HepG2 (cell line): Measurements from ENCODE around the gene TOMM6. TPM values are rescaled to one million over a fixed set of nuclear protein-coding genes. Genes with fewer than 3 reads are reported as not detected.

Experiments
- ASH2L ChIP-seq: fragments of 300-600, 200-600 bp; sonication (generic); IDR thresholded peaks from 2 replicates; pipeline ENCODE4 v1.7.0; 2017; ENCODE audit warnings: low read depth, mild to moderate bottlenecking, moderate library complexity, mixed read lengths, low read length; ENCODE audit not compliant: insufficient read length
- ERF ChIP-seq: IDR thresholded peaks from 2 replicates; pipeline ENCODE4 v1.6.1; 2018; ENCODE audit warnings: missing biosample characterization, missing genetic modification reagents
- IRF1 ChIP-seq: sonication (generic); formaldehyde crosslinking; IDR thresholded peaks from 2 replicates; pipeline ENCODE4 v1.4.0; 2020; ENCODE audit warnings: low read depth, mild to moderate bottlenecking, missing genetic modification reagents
- MLX ChIP-seq: IDR thresholded peaks from 2 replicates; pipeline ENCODE4 v1.6.1; 2016
- TAF15 ChIP-seq: fragments of 200-400 bp; formaldehyde crosslinking; IDR thresholded peaks from one replicate; pipeline ENCODE4 v1.6.1; 2018; ENCODE audit warnings: mild to moderate bottlenecking, low read depth, low read length; ENCODE audit not compliant: poor library complexity, severe bottlenecking
- TARDBP ChIP-seq: sonication (generic); formaldehyde crosslinking; IDR thresholded peaks from 2 replicates; pipeline ENCODE4 v1.8.0; 2022; ENCODE audit warnings: mild to moderate bottlenecking, missing genetic modification reagents
- ZBTB40 ChIP-seq, 2 experiments: fragments of 450-650 bp in 1 of 2; sonication (generic) in 1 of 2; formaldehyde crosslinking in 1 of 2; IDR thresholded peaks; 2 replicates each; pipeline versions ENCODE4 v1.6.1 to v1.8.0; 2016 to 2022; ENCODE audit warnings: antibody characterized with exemption in 1 of 2, mild to moderate bottlenecking in 1 of 2, missing genetic modification reagents in 1 of 2
- ZC3H4 ChIP-seq: sonication (generic); formaldehyde crosslinking; IDR thresholded peaks from 2 replicates; pipeline ENCODE4 v1.4.0; 2020; ENCODE audit warnings: missing genetic modification reagents, borderline replicate concordance
- ZFP41 ChIP-seq: sonication (generic); formaldehyde crosslinking; IDR thresholded peaks from 2 replicates; pipeline ENCODE4 v1.4.0; 2020; ENCODE audit warnings: mild to moderate bottlenecking, missing genetic modification reagents, borderline replicate concordance
- ZNF337 ChIP-seq: sonication (generic); formaldehyde crosslinking; IDR thresholded peaks from 2 replicates; pipeline ENCODE4 v1.5.1; 2020; ENCODE audit warnings: missing genetic modification reagents, low read depth, mild to moderate bottlenecking, borderline replicate concordance
- ZNF451 ChIP-seq: sonication (generic); formaldehyde crosslinking; IDR thresholded peaks from 2 replicates; pipeline ENCODE4 v1.5.0; 2020; ENCODE audit warnings: mild to moderate bottlenecking, missing genetic modification reagents
- ZNF549 ChIP-seq: sonication (generic); formaldehyde crosslinking; IDR thresholded peaks from 2 replicates; pipeline ENCODE4 v1.5.0; 2020; ENCODE audit warnings: missing genetic modification reagents
- ZNF567 ChIP-seq: sonication (generic); formaldehyde crosslinking; IDR thresholded peaks from 2 replicates; pipeline ENCODE4 v1.8.1; 2023; ENCODE audit warnings: mild to moderate bottlenecking, missing genetic modification reagents, borderline replicate concordance
- ZNF619 ChIP-seq: sonication (generic); formaldehyde crosslinking; IDR thresholded peaks from 2 replicates; pipeline ENCODE4 v1.4.0; 2020; ENCODE audit warnings: mild to moderate bottlenecking, missing genetic modification reagents
- ZNF781 ChIP-seq: sonication (generic); formaldehyde crosslinking; IDR thresholded peaks from 2 replicates; pipeline ENCODE4 v1.5.1; 2020; ENCODE audit warnings: borderline replicate concordance, mild to moderate bottlenecking, missing genetic modification reagents; ENCODE audit errors: not compliant biosample characterization
- ZSCAN12 ChIP-seq: sonication (generic); formaldehyde crosslinking; IDR thresholded peaks from 2 replicates; pipeline ENCODE4 v1.9.0; 2021; ENCODE audit warnings: mild to moderate bottlenecking, missing genetic modification reagents
- polyA plus RNA-seq, 8 experiments: library from polyadenylated mRNA; depleted of rRNA in 3 of 8; stranded (reverse) in 7 of 8; unstranded in 1 of 8; fragments of >200 nt; fragmentation: Illumina TruSeq in 4 of 8; extraction: Trizol in 4 of 8; gene quantifications; 2 replicates each; pipeline versions ENCODE4 v1.2.1 to v1.2.3, GENCODE V29; 2011 to 2016; ENCODE audit warnings: low read depth in 4 of 8, missing spikeins in 1 of 8, mixed read lengths in 1 of 8; ENCODE audit not compliant: insufficient read depth in 1 of 8
- total RNA-seq, 5 experiments: library from RNA; depleted of rRNA; stranded (reverse); fragments of >200 nt; fragmentation: Illumina TruSeq; extraction: Trizol; gene quantifications; 2 replicates each; pipeline ENCODE4 v1.2.3, GENCODE V29; 2016; ENCODE audit warnings: low read depth in 1 of 5

TOMM6 gene
- total and polyA plus RNA-seq, 2 of the 13 experiments (the other 11 are each of a cell fraction or from before 2014, with no cell fraction given) = 320 to 321 TPM

- no peak for TF ChIP-seq ZBTB40 (IDR thresholded peaks at IDR 0.05)
- peak; percentile 35; the same call in 1 of the 2 replicates for TF ChIP-seq ZBTB40 (CRISPR knock-in tag; IDR thresholded peaks at IDR 0.05)
- TF ChIP-seq ASH2L = no peak
- TF ChIP-seq ERF = no peak
- no peak for TF ChIP-seq ZFP41 (CRISPR knock-in tag)
- no peak; the same call in 1 of the 2 replicates for TF ChIP-seq ZNF337 (CRISPR knock-in tag)
- peak; percentile 61; the same call in 1 of the 2 replicates for TF ChIP-seq TARDBP (CRISPR knock-in tag)
- no peak for TF ChIP-seq ZSCAN12 (CRISPR knock-in tag)
- TF ChIP-seq MLX (CRISPR knock-in tag) = no peak
- no peak for TF ChIP-seq TAF15
- no peak for TF ChIP-seq ZNF549 (CRISPR knock-in tag)
- peak; percentile 28; the same call in 1 of the 2 replicates for TF ChIP-seq ZNF451
- TF ChIP-seq ZNF567 (CRISPR knock-in tag) = no peak
- no peak for TF ChIP-seq ZNF781 (CRISPR knock-in tag)
- no peak for TF ChIP-seq IRF1 (CRISPR knock-in tag)
- no peak for TF ChIP-seq ZC3H4 (CRISPR knock-in tag)
- TF ChIP-seq ZNF619 (CRISPR knock-in tag) = no peak
Measured at GRCh38 chr6:41741625-41742490, 45.6 kb upstream of the TOMM6 start (continued).
